NCI-H82 treated with DMSO at 0.1 percent for 48 hours (cell line): ENCODE results near the gene PRDM16.

Experiments
- DNase-seq: peaks from one replicate; lab custom pipeline; 2025; ENCODE audit not compliant: unreplicated experiment; lab: John Stamatoyannopoulos, UW

Gene PRDM16

GRCh38 chr1:3381901-3382300, 312.9 kb downstream of the PRDM16 start:
- DNase-seq, result no peak

GRCh38 chr1:3382326-3383057, 313.5 kb downstream of the PRDM16 start:
- no peak for DNase-seq

- no peak for DNase-seq
These were observed 314.7 kb downstream of the PRDM16 start for GRCh38 chr1:3383679-3384078.

- DNase-seq, result no peak
These were observed 315.4 kb downstream of the PRDM16 start for GRCh38 chr1:3384407-3384806.

- no peak for DNase-seq
These were observed 317.4 kb downstream of the PRDM16 start for GRCh38 chr1:3386205-3387002.

GRCh38 chr1:3387401-3387800, 318.4 kb downstream of the PRDM16 start:
- DNase-seq, result no peak

GRCh38 chr1:3389093-3389833, 320.3 kb downstream of the PRDM16 start:
- DNase-seq, result no peak

GRCh38 chr1:3390291-3390690, 321.3 kb downstream of the PRDM16 start:
- no peak for DNase-seq

GRCh38 chr1:3391711-3392110, 322.7 kb downstream of the PRDM16 start:
- no peak for DNase-seq

GRCh38 chr1:3393024-3393986, 324.3 kb downstream of the PRDM16 start:
- no peak for DNase-seq

GRCh38 chr1:3393987-3394920, 325.3 kb downstream of the PRDM16 start:
- DNase-seq, result no peak

GRCh38 chr1:3396411-3396810, 327.4 kb downstream of the PRDM16 start:
- no peak for DNase-seq

- DNase-seq, result no peak
These were observed 328.3 kb downstream of the PRDM16 start for GRCh38 chr1:3397311-3397710.

- no peak for DNase-seq
These were observed 329.6 kb downstream of the PRDM16 start for GRCh38 chr1:3398396-3399140.

GRCh38 chr1:3399732-3400131, 330.7 kb downstream of the PRDM16 start:
- DNase-seq, result no peak

- no peak for DNase-seq
These were observed 332.7 kb downstream of the PRDM16 start for GRCh38 chr1:3401585-3402257.

- DNase-seq, result no peak
These were observed 333.4 kb downstream of the PRDM16 start for GRCh38 chr1:3402258-3403010.

- no peak for DNase-seq
These were observed 334.0 kb downstream of the PRDM16 start for GRCh38 chr1:3403011-3403345.
